Muscle layer of duodenum (tissue), 2 donors: ENCODE measurements around the gene EEF2.
A peak's percentile ranks its signal among the peaks of the same experiment; 100 is the strongest.
"Not testable (repeated sequence)": the region's sequence is repeated elsewhere in the genome, so short reads cannot be mapped to it uniquely, and the experiment has no call there.

Source experiments
- H3K27ac ChIP-seq: one replicate; pipeline ENCODE4 v1.7.0; 2013; ENCODE audit warnings: mild to moderate bottlenecking, low read length
- H3K27me3 ChIP-seq: one replicate; pipeline ENCODE4 v1.7.0; 2013; ENCODE audit warnings: low read depth, mild to moderate bottlenecking, control low read depth, low read length
- H3K36me3 ChIP-seq, 2 donors: one replicate each; pipeline ENCODE4 v1.7.0; 2013; ENCODE audit warnings: low read length in 2 of 2, control low read depth in 1 of 2, mild to moderate bottlenecking in 1 of 2; ENCODE audit not compliant: insufficient read depth in 2 of 2, control insufficient read depth in 1 of 2
- H3K4me1 ChIP-seq, 2 donors: one replicate each; pipeline ENCODE4 v1.7.0; 2013; ENCODE audit warnings: low read length in 2 of 2, mild to moderate bottlenecking in 2 of 2, control low read depth in 1 of 2, moderate library complexity in 1 of 2; ENCODE audit not compliant: insufficient read depth in 2 of 2, control insufficient read depth in 1 of 2
- H3K4me3 ChIP-seq, 2 donors: one replicate each; pipeline ENCODE4 v1.7.0; 2013; ENCODE audit warnings: low read length in 2 of 2, low read depth in 1 of 2, mild to moderate bottlenecking in 1 of 2
- H3K9me3 ChIP-seq, 2 donors: one replicate each; pipeline ENCODE4 v1.7.0; 2013; ENCODE audit warnings: low read length in 2 of 2, control low read depth in 1 of 2, mild to moderate bottlenecking in 1 of 2; ENCODE audit not compliant: control insufficient read depth in 1 of 2
- donor health status: healthy.

The EEF2 gene

GRCh38 chr19:4013886-4014540, 28.8 kb upstream of the EEF2 start:
- Histone ChIP-seq H3K27ac (no peak overlapping the region), H3K4me1 (peaks cover 4 to 76% of the 10 kb centered on the region in 2 donors), H3K36me3 (peaks cover 9 to 18% of the 10 kb centered on the region in 2 donors), H3K4me3 (no peak overlapping the region), H3K27me3 (no peaks in the 10 kb centered on the region), H3K9me3 (no peaks in the 10 kb centered on the region)

GRCh38 chr19:4012975-4013634, 27.8 kb upstream of the EEF2 start:
- peaks cover 9 to 18% of the 10 kb centered on the region in 2 donors for H3K36me3 ChIP-seq
- no peak overlapping the region for H3K4me3 ChIP-seq
- no peaks in the 10 kb centered on the region for H3K9me3 ChIP-seq
- H3K27ac ChIP-seq: no peak overlapping the region
- H3K27me3 ChIP-seq: no peaks in the 10 kb centered on the region
- H3K4me1 ChIP-seq: peaks cover 12 to 81% of the 10 kb centered on the region in 2 donors

- Histone ChIP-seq H3K4me3 (no peak overlapping the region), H3K36me3 (peaks cover 9 to 18% of the 10 kb centered on the region in 2 donors), H3K27ac (no peak overlapping the region), H3K9me3 (no peaks in the 10 kb centered on the region), H3K4me1 (peaks cover 12 to 80% of the 10 kb centered on the region in 2 donors), H3K27me3 (no peaks in the 10 kb centered on the region)
Measured at GRCh38 chr19:4012092-4012974, 27.1 kb upstream of the EEF2 start.

- Histone ChIP-seq H3K4me1 (peaks cover 12 to 80% of the 10 kb centered on the region in 2 donors), H3K36me3 (peaks cover 9 to 18% of the 10 kb centered on the region in 2 donors), H3K4me3 (peak overlapping the region in 1 of 2 donors; percentile 95)
- H3K9me3 ChIP-seq, H3K27me3 ChIP-seq, H3K27ac ChIP-seq: not testable (repeated sequence)
Measured at GRCh38 chr19:4011430-4011829, 26.2 kb upstream of the EEF2 start.

GRCh38 chr19:4010808-4011110, 25.5 kb upstream of the EEF2 start:
- H3K4me1 ChIP-seq: peaks cover 12 to 75% of the 10 kb centered on the region in 2 donors
- peaks cover 9 to 18% of the 10 kb centered on the region in 2 donors for H3K36me3 ChIP-seq
- no peaks in the 10 kb centered on the region for H3K9me3 ChIP-seq
- H3K4me3 ChIP-seq: peak overlapping the region in 1 of 2 donors; percentile 95
- H3K27me3 ChIP-seq: no peaks in the 10 kb centered on the region
- no peak overlapping the region for H3K27ac ChIP-seq

GRCh38 chr19:4009990-4010807, 24.9 kb upstream of the EEF2 start:
- Histone ChIP-seq H3K4me1 (peaks cover 12 to 70% of the 10 kb centered on the region in 2 donors), H3K36me3 (peaks cover 9 to 18% of the 10 kb centered on the region in 2 donors)

GRCh38 chr19:4007836-4008539, 22.7 kb upstream of the EEF2 start:
- H3K36me3 ChIP-seq: peaks cover 0 to 5% of the 10 kb centered on the region in 2 donors
- H3K27me3 ChIP-seq: no peaks in the 10 kb centered on the region
- H3K27ac ChIP-seq: peak overlapping the region; percentile 63
- H3K9me3 ChIP-seq: no peaks in the 10 kb centered on the region
- H3K4me3 ChIP-seq: peak overlapping the region; percentile 78 to 95
- peaks cover 12 to 48% of the 10 kb centered on the region in 2 donors for H3K4me1 ChIP-seq

More at GRCh38 chr19:4009990-4010807, 24.9 kb upstream of the EEF2 start:
- Histone ChIP-seq H3K4me3 (peak overlapping the region in 1 of 2 donors; percentile 95), H3K9me3 (no peaks in the 10 kb centered on the region), H3K27ac (no peak overlapping the region), H3K27me3 (no peaks in the 10 kb centered on the region)

GRCh38 chr19:4007021-4007835, 22.0 kb upstream of the EEF2 start, which contains the start of gene PIAS4:
PIAS4 (plus strand) TSS chr19:4007736; CDS start chr19:4007761, 25 bp downstream.
- Histone ChIP-seq H3K27me3 (no peaks in the 10 kb centered on the region), H3K4me1 (peaks cover 12 to 41% of the 10 kb centered on the region in 2 donors), H3K36me3 (no peaks in the 10 kb centered on the region), H3K9me3 (no peaks in the 10 kb centered on the region), H3K27ac (peak within 1 kb of the TSS; percentile 63), H3K4me3 (peak within 1 kb of the TSS; percentile 78 to 95)

GRCh38 chr19:4005436-4005835, 20.2 kb upstream of the EEF2 start:
- not testable (repeated sequence) for H3K4me3 ChIP-seq, H3K27me3 ChIP-seq, H3K27ac ChIP-seq, H3K36me3 ChIP-seq, H3K9me3 ChIP-seq
- H3K4me1 ChIP-seq: peaks cover 12 to 30% of the 10 kb centered on the region in 2 donors

- H3K4me3 ChIP-seq, H3K27ac ChIP-seq, H3K9me3 ChIP-seq, H3K4me1 ChIP-seq, H3K36me3 ChIP-seq, H3K27me3 ChIP-seq: not testable (repeated sequence)
Measured at GRCh38 chr19:4000798-4001197, 15.5 kb upstream of the EEF2 start.
